Ishikawa (cell line): ENCODE results near the gene ZFR.

Experiments
- EP300 ChIP-seq: IDR thresholded peaks from 2 replicates; pipeline ENCODE4 v1.6.1; 2012; ENCODE audit warnings: borderline replicate concordance
- MAX ChIP-seq: IDR thresholded peaks from 2 replicates; pipeline ENCODE4 v1.6.1; 2012
- RAD21 ChIP-seq: IDR thresholded peaks from 2 replicates; pipeline ENCODE4 v1.6.1; 2012; ENCODE audit warnings: low read depth

DNA sequence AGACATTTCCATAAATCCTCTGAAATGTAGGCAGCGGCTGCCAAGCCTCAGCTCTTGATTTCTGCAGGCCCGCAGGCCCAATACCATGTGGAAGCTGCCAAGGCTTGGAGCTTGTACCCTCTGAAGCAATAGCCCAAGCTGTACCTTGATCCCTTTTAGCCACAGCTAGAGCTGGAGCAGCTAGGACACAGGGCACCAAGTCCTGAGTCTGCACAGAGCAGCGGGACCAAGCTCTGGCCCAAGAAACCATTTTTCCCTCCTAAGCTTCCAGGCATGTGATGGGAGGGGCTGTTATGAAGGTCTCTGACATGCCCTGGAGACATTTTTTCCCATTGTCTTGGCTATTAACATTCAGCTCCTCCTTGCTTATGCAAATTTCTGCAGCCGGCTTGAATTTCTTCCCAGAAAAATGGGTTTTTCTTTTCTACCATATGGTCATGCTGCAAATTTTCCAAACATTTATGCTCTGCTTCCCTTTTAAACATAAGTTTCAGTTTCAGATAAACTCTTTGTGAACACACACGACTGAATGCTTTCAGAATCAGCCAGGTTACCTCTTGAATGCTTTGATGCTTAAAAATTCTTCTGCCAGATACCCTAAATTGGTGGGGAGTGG is 14.4 kb upstream of the ZFR start:
- TF ChIP-seq EP300 (no peak), RAD21 (no peak), MAX (no peak)
